ENCODE measurements around the gene LARGE1. TPM values are rescaled to one million over a fixed set of nuclear protein-coding genes. Genes with fewer than 3 reads are reported as not detected.

LARGE1 gene
- total RNA-seq, 1 donor, result 13.4 TPM

GRCh38 chr22:33757802-33758483, 162.3 kb downstream of the LARGE1 start:
- TF ChIP-seq CTCF (IDR thresholded peaks at IDR 0.05; ENCODE audit: insufficient read depth, low read depth, low read length), result no peak
- no peak overlapping the region for H3K4me3 ChIP-seq (ENCODE audit: low read depth, low read length)
- no peak for DNase-seq (ENCODE audit: low read depth)

- no peak for TF ChIP-seq CTCF (IDR thresholded peaks at IDR 0.05; ENCODE audit: insufficient read depth, low read depth, low read length)
- DNase-seq (ENCODE audit: low read depth), result no peak
- no peak overlapping the region for H3K4me3 ChIP-seq (ENCODE audit: low read depth, low read length)
Observed at GRCh38 chr22:33757041-33757801, 163.1 kb downstream of the LARGE1 start.

DNA sequence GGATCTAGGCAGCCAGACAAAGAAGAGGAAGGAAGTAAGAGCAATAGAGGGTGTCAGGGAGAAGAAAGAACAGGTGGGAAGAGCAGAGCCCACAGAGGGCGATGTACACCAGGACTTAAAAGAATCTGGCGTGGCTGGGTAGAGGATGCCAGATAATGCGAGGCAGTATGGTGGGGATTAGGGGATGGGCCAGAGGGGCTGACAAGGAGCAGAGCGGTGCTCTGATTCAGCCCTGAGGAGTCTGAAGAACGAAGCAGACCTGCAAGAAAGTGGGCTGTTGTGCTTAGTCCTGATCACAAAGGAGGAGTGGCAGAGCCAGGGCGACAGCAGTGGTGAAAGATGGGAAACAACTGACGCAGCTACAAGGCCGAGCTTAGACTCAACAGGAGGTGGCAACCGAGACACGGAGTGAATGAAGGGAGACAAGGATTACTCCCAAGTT, 163.7 kb downstream of the LARGE1 start:
- TF ChIP-seq CTCF (IDR thresholded peaks at IDR 0.05; ENCODE audit: insufficient read depth, low read depth, low read length), result no peak
- H3K4me3 ChIP-seq (ENCODE audit: low read depth, low read length), result no peak overlapping the region
- no peak for DNase-seq (ENCODE audit: low read depth)

DNA sequence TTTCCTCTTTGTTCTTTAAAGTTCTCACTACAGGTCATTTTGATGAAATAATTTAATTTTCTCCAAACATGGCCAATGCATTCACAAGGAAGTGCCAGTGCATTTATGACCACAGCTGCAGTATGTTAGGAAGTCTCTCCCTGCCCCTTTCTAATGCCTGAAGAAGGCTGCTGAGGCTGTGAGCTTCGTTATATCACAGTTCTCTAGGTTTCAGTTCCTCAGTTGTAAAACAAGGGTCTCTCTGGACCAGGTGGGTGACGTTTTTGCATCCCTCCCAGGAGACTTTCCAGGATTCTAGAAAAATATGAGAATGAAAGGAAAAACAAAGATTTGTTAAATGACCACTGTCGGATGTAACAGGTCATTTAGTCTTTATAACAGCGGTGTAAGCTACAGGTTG, 171.6 kb downstream of the LARGE1 start:
- TF ChIP-seq CTCF (IDR thresholded peaks at IDR 0.05; ENCODE audit: insufficient read depth, low read depth, low read length), result no peak
- no peak overlapping the region for H3K4me3 ChIP-seq (ENCODE audit: low read depth, low read length)
- DNase-seq (ENCODE audit: low read depth), result no peak

DNA sequence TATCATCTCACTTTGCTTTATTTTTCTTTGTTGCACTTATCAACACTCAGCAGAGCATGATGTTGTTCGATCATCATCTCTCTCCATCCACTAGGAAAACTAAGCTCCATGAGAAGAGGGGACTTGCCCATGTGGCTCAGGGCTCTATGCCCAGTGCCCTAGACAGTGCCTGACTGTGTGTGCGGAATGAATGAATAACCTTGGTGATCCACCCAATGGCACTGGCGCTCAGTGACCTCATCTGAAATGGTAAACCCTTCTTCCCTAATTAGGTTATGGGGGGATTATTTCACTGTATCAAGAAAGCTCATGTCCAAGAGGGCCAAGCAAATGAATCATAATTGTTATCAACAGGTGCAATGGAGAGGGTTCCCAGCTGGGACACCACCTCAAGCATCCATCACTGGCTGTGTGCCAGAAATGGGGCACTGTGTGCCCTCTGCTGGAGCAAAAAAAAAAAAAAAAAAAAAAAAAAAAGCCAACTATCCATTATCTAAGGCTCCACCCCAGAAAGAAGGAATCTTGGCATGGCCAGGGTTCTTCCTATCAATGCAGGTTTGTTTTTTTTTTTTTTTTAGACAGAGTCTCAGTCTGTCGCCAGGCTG, 172.6 kb downstream of the LARGE1 start:
- no peak for TF ChIP-seq CTCF (IDR thresholded peaks at IDR 0.05; ENCODE audit: insufficient read depth, low read depth, low read length)
- H3K4me3 ChIP-seq (ENCODE audit: low read depth, low read length), result no peak overlapping the region
- DNase-seq (ENCODE audit: low read depth), result no peak

DNA sequence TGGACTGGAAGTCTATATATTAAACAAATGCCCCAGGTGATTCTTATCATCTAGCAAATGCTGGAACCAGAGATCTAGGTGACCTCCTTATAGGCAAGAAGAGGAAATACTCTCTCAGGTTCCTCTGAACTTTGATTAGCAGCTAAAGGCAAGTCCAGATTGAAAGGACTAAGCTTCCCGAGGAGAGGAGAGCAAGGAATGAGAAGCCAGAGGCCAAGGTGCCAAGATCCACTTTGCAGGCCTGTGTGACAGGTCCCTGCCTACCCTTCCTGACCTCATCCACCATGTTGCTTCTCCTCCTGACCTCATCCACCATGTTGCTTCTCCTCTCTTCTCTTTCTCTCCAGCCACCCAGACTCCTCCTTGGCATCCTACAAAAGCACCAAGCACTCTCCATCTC, 173.2 kb downstream of the LARGE1 start:
- no peak overlapping the region for H3K4me3 ChIP-seq (ENCODE audit: low read depth, low read length)
- no peak for DNase-seq (ENCODE audit: low read depth)
- no peak for TF ChIP-seq CTCF (IDR thresholded peaks at IDR 0.05; ENCODE audit: insufficient read depth, low read depth, low read length)
